ENCODE data around the gene DSG4.
"Not testable (repeated sequence)": the region's sequence is repeated elsewhere in the genome, so short reads cannot be mapped to it uniquely, and the experiment has no call there.

The DSG4 gene, protein sequence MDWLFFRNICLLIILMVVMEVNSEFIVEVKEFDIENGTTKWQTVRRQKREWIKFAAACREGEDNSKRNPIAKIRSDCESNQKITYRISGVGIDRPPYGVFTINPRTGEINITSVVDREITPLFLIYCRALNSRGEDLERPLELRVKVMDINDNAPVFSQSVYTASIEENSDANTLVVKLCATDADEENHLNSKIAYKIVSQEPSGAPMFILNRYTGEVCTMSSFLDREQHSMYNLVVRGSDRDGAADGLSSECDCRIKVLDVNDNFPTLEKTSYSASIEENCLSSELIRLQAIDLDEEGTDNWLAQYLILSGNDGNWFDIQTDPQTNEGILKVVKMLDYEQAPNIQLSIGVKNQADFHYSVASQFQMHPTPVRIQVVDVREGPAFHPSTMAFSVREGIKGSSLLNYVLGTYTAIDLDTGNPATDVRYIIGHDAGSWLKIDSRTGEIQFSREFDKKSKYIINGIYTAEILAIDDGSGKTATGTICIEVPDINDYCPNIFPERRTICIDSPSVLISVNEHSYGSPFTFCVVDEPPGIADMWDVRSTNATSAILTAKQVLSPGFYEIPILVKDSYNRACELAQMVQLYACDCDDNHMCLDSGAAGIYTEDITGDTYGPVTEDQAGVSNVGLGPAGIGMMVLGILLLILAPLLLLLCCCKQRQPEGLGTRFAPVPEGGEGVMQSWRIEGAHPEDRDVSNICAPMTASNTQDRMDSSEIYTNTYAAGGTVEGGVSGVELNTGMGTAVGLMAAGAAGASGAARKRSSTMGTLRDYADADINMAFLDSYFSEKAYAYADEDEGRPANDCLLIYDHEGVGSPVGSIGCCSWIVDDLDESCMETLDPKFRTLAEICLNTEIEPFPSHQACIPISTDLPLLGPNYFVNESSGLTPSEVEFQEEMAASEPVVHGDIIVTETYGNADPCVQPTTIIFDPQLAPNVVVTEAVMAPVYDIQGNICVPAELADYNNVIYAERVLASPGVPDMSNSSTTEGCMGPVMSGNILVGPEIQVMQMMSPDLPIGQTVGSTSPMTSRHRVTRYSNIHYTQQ

DNA sequence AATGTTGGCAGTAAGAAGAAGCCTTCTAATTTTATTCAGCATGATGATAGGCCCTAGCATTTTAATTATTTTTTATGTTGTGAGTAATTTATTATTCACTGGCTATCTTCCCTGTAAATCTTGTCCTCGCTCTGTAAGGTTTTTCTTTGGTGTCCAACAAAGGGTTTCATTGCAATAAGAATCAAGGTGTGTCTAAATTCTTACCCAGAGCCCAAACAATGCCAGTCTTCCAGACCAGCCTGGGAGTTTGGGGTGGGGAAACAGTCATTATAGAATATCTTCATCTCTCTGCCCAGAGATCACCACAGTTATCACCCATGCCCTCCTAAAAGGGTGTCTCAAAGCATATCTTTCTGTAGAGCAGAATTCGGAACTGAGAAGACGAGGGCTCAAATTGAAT, at the start of gene DSG4:
TSS of gene DSG4 (plus strand) at position 301 of the 400 bp plus-strand sequence. CDS start 135 bp downstream, outside the sequence.
- DNase-seq (ENCODE audit: low read depth in 2 of 2, low spot score in 1 of 2): no peak

DNA sequence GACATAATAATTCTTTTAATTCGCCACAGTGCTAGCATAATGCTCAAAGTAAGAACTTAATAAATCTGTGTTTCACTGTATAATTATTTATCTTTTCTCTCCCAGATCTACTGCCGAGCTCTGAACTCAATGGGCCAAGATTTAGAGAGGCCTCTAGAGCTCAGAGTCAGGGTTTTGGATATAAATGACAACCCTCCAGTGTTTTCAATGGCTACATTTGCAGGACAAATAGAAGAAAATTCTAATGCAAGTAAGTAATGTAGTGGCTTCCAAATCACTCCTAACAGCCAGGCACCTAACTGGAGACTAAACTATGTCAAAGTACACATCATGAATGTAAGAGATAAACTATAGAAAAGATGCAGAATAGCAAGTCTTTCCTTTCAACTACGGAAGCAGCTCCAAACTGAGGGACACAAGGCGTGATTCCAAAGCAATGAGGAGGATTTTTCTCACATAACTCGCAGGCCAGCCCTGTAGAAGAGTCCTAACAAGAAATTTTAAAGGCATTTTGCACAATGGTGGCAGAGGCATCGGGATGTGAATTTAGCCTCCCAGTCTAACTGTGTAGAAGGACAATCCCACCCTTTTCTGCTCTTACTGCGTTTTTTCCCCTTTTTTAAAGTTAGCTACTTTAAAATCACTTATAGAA, 46.7 kb upstream of the DSG4 start:
- no peak for DNase-seq (ENCODE audit: low read depth in 2 of 2, low spot score in 1 of 2)

DNA sequence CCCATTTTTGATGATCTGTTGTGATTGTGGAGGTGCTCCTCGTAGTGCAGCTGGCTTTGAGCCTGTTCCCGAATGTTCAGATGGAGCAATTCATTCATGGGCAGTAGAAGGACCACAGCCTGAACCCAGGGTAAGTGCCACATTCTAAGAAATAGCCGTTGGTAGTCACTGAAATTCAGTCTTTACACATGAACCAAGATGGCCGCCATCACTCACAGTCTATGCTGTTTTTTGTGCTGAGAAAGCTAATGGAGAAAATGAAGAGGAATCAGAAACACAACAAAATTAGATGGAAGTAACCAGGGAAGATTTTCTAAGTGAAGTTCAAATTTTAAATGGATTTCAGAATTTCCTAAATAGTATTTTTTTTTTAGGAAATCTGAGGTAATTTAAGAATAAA, 33.1 kb upstream of the DSG4 start:
- DNase-seq (ENCODE audit: low read depth in 2 of 2, low spot score in 1 of 2): no peak

DNA sequence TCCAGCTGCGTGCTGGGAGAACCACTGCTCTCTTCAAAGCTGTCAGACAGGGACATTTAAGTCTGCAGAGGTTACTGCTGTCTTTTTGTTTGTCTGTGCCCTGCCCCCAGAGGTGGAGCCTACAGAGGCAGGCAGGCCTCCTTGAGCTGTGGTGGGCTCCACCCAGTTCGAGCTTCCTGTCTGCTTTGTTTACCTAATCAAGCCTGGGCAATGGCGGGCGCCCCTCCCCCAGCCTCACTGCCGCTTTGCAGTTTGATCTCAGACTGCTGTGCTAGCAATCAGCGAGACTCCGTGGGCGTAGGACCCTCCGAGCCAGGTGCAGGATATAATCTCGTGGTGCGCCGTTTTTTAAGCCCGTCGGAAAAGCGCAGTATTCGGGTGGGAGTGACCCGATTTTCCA, 23.2 kb upstream of the DSG4 start:
- not testable (repeated sequence) for DNase-seq (ENCODE audit: low read depth in 2 of 2, low spot score in 1 of 2)

DNA sequence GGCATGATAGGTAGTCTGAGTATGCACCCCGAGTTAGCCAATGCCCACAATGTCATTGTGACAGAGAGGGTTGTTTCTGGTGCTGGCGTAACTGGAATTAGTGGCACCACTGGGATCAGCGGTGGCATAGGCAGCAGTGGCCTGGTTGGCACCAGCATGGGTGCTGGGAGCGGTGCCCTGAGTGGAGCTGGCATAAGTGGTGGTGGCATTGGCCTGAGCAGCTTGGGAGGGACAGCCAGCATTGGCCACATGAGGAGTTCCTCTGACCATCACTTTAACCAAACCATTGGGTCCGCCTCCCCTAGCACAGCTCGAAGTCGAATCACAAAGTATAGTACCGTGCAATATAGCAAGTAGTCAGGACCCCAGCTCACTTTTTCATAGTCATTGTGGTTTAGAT, 21.6 kb upstream of the DSG4 start:
- DNase-seq (ENCODE audit: low read depth in 2 of 2, low spot score in 1 of 2): no peak

DNA sequence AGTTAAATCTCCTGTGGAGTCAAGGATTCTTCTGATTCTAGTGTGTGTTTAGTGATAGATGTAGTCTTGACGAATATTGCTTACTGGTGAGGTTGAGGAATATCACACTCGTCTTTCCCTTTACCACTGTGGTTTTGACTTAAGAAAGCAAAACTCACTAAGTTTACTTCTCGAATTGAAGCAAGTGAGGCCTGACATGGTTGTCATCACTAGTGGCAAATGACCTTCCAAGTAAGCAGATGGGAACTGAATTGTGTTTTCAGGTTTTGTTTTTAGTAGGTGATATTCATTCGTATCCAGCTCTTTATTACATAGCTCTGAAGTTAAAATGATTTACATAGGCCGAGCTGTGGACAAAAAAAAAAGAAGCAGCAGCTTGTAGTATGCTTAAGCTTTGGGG, 20.6 kb upstream of the DSG4 start:
- no peak for DNase-seq (ENCODE audit: low read depth in 2 of 2, low spot score in 1 of 2)

DNA sequence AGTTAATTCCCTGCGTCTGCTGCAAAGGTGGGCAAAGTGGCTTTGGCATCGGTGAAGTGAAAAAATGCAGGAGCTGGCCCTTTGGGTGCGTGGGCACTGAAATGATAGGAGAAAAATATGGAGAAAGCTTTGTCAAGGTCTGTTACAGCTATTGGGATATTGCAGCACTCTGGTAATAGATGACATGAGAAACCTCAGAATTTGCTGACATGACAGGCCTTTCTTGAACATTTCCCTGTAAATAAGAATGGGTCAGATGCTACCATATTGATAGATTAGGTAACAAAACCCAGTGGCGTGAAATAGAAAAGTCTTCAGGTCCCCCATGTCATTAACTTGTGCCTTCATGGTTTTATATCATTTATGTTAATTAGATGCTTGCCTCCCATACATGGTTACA, 12.4 kb upstream of the DSG4 start:
- DNase-seq (ENCODE audit: low read depth in 2 of 2, low spot score in 1 of 2): no peak

DNA sequence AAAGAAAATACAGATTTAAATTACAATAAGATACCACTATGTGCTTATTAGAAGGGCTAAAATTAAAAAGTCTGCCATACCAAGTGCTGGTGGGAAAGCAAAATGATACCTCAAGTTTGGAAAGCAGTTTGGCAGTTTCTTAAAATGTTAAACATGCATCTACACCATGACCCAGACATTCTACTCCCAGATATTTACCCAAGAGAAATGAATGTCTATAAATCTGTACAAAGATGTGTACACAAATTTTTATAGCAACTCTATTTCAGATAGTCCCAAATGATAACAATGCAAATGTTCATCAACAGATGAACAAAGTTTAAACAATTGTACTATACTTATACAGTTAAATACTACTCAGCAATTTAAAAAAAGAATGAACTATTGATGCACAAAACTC, 7.1 kb upstream of the DSG4 start:
- no peak for DNase-seq (ENCODE audit: low read depth in 2 of 2, low spot score in 1 of 2)

DNA sequence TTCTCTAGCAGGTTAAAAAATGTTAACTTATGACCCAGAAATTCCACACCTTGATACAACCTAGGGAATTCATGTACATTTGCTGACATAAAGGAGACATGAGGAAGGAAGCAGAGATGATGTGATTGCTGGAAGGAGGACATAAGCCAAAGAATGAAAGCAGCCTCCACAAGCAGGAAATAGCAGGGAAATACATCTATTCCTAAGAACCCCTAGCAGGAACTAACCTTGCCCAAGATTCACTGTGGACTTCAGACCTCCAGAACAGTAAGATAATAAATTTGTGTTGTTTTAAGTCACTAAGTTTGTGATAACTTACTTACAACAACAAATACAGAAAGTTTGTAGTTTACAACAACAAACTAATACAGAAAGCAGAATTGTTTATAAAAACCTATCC, 4.6 kb upstream of the DSG4 start:
- no peak for DNase-seq (ENCODE audit: low read depth in 2 of 2, low spot score in 1 of 2)

DNA sequence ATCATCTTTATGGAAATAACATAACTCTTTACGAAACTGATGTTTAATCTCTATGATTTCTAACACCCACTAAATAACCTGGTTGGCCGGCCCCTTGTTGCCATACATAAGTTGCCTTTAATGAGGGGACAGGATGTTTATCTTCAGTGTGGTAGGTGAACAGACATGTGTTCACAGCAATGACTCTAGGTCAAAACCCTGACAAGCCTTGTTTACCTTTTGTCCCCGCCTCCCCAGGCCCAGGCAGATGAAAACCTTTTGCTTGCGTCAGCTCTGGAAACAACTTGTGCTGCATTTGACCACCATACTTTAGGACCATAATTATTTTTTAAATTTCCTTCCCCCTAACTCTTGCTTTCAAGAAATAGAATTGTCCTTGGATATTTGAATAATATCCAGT, 2.9 kb upstream of the DSG4 start:
- no peak for DNase-seq (ENCODE audit: low read depth in 2 of 2, low spot score in 1 of 2)

DNA sequence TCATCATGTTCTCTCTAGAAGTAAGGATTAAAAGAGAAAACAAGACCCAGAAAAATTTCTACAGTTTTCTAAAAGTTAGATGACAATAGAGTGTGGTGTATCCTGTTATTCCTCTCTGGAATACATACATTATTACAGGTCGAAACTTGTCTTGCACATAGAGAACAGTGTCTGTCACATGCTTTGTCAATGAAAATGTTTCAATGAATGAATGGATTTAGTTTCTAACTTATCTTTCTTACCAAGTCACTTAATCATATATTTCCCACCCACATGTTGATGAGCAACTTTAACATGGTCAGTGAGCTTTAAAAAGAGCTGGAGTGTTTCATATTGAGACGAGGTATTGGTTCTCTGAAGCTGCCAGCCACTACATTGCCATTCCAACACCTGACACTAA, 4.3 kb downstream of the DSG4 start:
- DNase-seq (ENCODE audit: low read depth in 2 of 2, low spot score in 1 of 2): no peak

DNA sequence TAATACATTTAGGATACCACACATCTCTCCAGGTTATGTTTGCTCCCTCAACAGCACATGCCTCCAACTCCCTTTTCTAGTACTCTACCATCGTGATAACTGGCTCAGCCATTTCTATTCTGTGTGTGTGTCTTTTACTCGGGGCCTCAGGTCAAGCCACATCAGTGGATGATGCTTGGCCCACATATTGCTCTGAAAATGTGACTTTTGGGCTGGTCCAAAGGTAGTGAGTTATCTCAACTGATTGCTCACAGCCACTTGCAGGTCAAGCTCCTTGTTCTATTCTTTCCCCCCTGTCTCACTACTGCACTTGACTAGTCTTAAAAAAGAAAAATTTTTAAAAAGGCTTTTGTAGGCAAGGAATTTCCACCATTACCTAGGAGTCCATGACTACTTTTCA, 5.5 kb downstream of the DSG4 start:
- no peak for DNase-seq (ENCODE audit: low read depth in 2 of 2, low spot score in 1 of 2)

DNA sequence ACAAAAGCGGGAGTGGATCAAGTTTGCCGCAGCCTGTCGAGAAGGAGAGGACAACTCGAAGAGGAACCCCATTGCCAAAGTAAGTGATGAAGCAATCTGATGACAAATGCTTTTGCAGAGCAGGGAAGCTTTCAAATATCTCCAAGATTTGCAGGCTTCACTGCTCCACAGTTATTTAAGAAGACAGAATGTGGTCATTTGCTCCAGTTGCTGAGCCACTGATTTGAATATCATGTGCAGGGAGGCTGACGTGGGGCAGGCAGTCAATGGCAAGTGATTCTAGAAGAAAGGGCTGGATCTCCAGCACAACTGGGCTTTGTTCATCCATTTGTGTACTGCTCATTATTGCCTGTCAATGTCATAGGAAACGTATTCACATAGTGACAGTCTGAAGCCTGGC, 10.2 kb downstream of the DSG4 start:
- no peak for DNase-seq (ENCODE audit: low read depth in 2 of 2, low spot score in 1 of 2)

DNA sequence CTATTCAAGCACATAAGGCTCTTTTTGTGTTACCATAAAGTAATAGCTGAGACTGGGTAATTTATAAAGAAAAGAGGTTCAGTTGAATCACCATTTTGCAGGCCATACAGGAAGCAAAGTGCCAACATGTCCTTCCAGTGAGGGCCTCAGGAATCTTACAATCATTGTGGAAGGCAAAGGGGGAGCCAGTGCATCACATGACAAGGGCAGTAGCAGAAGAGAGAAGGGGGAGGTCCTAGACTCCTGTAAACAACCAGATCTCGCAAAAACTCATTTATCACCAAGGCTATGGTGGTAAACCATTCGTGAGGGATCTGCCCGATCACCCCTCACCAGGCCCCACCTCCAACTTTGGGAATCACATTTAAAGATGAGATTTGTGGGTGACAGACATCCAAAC, 16.7 kb downstream of the DSG4 start:
- DNase-seq (ENCODE audit: low read depth in 2 of 2, low spot score in 1 of 2): no peak

DNA sequence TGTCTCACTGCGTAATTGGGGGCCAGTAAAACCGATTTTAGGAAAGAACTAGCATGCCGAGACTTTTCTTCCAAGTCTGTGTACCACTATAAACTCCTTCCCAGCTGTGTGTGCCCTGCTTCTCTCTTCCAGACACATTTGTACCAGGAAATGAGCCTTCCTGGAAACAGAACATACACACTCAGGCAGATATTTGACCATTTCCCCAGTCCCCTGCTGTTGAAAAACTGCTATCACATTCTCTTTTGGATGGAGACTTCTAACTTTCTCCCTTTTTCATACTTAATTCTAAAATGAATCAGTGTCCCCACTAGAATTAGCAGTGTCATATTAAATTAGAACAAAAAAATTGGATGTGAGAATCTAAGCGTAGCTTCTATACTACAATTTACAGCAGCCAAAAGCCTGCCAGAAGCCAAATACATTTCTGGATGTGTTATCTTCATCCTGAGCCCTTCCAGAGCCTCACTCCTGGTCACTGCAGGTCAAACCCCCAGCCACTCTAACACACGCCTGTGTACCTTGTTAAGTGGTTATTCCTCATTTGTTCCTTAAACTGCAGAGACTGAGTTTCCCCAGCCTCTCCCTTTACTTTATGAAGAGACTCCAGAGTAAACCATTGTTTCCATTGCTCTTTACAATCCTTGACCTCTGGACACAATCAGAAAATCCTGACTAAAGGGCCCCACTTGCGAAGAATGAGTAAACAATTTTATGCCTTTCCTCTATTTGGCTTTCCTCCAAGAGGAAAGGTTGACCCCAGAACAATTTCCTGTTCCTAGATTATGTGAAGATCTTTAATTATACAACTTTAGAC, 20.4 kb downstream of the DSG4 start:
- no peak for DNase-seq (ENCODE audit: low read depth in 2 of 2, low spot score in 1 of 2)

DNA sequence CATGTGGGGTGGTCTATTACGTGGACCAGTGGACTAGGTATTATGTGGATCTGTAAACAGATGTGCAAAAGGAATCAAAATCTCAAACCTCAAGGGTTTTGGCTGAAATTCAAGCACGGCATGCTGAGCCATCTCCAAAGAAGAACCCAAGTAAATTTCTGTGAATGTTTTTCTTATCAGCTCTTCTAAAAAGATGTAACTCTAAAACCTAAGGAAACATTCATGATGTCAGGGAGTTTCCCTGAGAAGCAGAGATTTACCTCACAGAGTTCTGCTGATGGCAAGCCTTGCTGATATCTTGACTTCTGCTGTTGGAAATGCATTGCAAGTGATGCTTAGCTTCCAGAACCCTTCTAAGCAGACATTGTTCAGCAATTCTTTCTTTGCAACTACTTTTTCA, 21.6 kb downstream of the DSG4 start:
- DNase-seq (ENCODE audit: low read depth in 2 of 2, low spot score in 1 of 2): no peak

DNA sequence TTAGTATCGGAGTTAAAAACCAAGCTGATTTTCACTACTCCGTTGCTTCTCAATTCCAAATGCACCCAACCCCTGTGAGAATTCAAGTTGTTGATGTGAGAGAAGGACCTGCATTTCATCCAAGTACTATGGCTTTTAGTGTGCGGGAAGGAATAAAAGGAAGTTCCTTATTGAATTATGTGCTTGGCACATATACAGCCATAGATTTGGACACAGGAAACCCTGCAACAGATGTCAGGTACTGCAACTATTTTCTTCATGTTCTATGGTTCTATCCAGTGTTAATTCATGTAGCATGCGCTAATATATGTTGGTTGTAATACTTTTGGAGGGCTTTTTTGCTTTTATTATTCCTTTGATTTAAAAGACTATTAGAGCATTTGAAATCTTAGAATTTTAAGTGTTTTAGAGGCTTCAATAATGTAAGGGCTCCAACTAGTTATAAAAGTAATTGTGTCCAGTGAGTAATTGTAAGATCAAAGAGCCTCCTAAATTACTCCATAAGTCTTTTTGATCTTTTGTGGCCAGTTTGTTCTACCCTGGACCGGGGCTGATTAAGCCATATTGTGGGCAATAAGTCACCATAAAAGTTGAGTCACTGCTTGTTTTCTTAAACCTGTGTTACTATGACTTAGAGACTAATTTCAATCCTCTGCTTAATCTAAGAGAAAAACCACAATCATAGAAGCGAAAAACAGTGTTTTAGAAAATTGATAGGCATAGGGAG, 22.9 kb downstream of the DSG4 start:
- DNase-seq (ENCODE audit: low read depth in 2 of 2, low spot score in 1 of 2): no peak

DNA sequence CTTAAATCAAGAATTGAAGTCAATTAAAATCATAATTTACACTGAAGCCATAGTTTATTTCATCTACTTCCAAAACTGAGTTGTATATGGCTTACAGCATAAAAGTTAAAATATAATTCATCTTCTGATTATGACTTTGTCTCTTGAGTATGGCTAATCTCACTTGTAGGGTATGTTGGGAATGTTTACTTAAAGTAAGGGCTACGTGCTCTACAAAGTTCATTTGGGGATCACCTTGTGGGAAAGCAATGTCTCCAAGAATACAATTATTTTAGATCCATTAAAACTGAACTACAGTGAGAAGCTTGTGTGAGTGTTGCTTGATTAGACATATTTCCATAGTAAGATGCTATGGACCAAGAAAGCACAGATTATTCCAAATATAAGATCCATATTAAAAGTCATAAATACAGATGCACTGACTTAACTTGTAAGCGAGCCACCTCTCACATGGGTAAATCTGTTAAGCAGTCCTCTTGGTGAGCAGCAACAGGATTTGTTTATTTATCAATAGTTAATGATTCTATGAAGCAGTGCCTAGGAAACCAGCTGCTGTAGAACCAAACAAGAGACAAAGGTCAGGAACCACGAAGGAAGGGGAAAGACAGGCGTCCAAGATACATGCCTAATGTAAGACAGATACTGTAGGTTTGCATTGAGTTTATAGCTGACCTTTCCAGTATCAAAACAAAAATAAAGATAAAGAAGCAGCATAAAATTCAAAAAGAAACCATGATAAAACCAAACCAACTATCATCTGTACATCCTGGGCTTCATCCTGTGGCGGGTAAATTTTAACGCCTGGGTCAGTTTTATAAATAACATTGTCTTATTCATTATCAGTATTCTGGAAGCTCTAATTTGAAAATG, 24.8 kb downstream of the DSG4 start:
- no peak for DNase-seq (ENCODE audit: low read depth in 2 of 2, low spot score in 1 of 2)

DNA sequence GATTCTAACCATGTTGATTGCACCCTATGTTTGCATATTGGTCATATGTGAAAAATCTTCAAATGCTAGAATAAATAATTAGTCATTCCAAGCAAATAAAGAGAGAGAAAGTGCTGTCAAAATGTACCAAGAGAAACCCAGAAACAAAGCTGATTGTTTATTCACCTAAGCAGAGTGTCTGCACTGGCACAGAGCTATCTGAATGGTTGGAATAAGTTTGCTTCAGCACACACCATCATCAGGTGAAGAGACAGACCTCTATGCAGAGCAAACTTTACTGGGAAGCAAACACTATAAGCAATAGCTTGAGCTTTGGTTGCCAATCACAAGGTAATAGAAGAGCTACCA, 25.4 kb downstream of the DSG4 start:
- DNase-seq (ENCODE audit: low read depth in 2 of 2, low spot score in 1 of 2): no peak
